ENCODE data around the gene KLHL11.

The KLHL11 gene

DNA sequence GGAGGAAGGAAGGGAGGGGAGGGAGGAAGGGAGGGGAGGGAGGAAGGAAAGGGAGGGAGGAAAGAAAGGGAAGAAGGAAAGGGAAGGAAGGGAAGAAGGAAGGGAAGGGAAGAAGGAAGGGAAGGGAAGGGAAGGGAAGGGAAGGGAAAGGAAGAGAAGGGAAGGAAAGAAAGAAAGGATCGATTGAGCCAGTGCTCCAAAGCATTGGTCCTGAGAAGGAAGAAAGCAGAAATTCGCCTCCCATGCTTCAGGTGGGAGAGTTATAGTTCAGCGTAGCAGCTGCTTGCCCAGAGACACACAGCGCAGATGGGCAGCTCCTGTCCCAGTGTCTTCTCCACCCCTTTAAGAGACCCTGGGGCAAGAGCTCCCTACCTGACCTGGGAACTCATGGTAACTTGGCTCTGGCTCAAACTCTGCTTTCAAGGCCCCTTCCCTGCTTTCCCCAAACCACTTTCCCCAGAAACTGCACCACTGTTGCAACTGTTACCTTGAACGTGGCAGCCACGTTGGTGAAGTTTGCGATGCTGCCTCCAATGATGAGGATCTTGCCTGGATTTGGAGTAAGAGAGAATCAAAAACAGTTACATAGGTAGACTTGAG is 39.1 kb upstream of the KLHL11 start:
- no peaks in the 10 kb centered on the region for H3K4me1 ChIP-seq (ENCODE audit: control insufficient read depth, insufficient read depth, low read length)
- no peaks in the 10 kb centered on the region for H3K9me3 ChIP-seq (ENCODE audit: control insufficient read depth, insufficient read depth, low read length)
- H3K36me3 ChIP-seq (ENCODE audit: control insufficient read depth, insufficient read depth, low read length) = peaks cover 69% of the 10 kb centered on the region
- no peak overlapping the region for H3K9ac ChIP-seq (ENCODE audit: low read depth, low read length)
- H3K4me3 ChIP-seq (ENCODE audit: low read depth, low read length) = no peak overlapping the region
- H3K27me3 ChIP-seq (ENCODE audit: control insufficient read depth, insufficient read depth, low read length) = no peaks in the 10 kb centered on the region

DNA sequence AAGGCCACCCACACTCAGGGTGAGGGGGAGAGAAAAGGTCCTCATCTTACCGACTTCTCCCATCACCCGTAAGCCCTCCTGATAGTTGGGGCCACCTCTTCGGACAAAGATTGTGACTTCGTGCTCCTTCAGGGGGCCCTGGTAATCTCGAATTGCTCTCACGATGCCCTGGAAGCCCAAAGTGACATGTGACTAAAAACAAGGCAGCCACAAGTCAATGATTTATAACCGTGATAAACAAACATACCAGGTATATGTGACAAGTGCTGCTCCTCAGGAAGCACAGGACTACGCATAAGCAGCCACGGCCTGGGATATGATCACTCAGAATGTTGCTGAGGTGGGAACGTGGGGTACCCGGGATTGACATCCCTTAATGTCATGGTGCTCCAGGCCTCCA is 36.4 kb upstream of the KLHL11 start:
- Histone ChIP-seq H3K36me3 (ENCODE audit: control insufficient read depth, insufficient read depth, low read length) (peaks cover 69% of the 10 kb centered on the region), H3K9me3 (ENCODE audit: control insufficient read depth, insufficient read depth, low read length) (no peaks in the 10 kb centered on the region), H3K4me1 (ENCODE audit: control insufficient read depth, insufficient read depth, low read length) (no peaks in the 10 kb centered on the region), H3K4me3 (ENCODE audit: low read depth, low read length) (no peak overlapping the region), H3K27me3 (ENCODE audit: control insufficient read depth, insufficient read depth, low read length) (no peaks in the 10 kb centered on the region), H3K9ac (ENCODE audit: low read depth, low read length) (no peak overlapping the region)

- Histone ChIP-seq H3K9me3 (ENCODE audit: control insufficient read depth, insufficient read depth, low read length) (no peaks in the 10 kb centered on the region), H3K36me3 (ENCODE audit: control insufficient read depth, insufficient read depth, low read length) (peaks cover 79% of the 10 kb centered on the region), H3K27me3 (ENCODE audit: control insufficient read depth, insufficient read depth, low read length) (no peaks in the 10 kb centered on the region), H3K9ac (ENCODE audit: low read depth, low read length) (no peak overlapping the region), H3K4me3 (ENCODE audit: low read depth, low read length) (no peak overlapping the region), H3K4me1 (ENCODE audit: control insufficient read depth, insufficient read depth, low read length) (no peaks in the 10 kb centered on the region)
Observed at GRCh38 chr17:41896726-41897125, 31.5 kb upstream of the KLHL11 start.

GRCh38 chr17:41895617-41896016 is 30.4 kb upstream of the KLHL11 start:
- H3K4me3 ChIP-seq (ENCODE audit: low read depth, low read length) = no peak overlapping the region
- no peak overlapping the region for H3K9ac ChIP-seq (ENCODE audit: low read depth, low read length)
- peaks cover 78% of the 10 kb centered on the region for H3K36me3 ChIP-seq (ENCODE audit: control insufficient read depth, insufficient read depth, low read length)
- H3K27me3 ChIP-seq (ENCODE audit: control insufficient read depth, insufficient read depth, low read length) = no peaks in the 10 kb centered on the region
- no peaks in the 10 kb centered on the region for H3K4me1 ChIP-seq (ENCODE audit: control insufficient read depth, insufficient read depth, low read length)
- H3K9me3 ChIP-seq (ENCODE audit: control insufficient read depth, insufficient read depth, low read length) = no peaks in the 10 kb centered on the region

DNA sequence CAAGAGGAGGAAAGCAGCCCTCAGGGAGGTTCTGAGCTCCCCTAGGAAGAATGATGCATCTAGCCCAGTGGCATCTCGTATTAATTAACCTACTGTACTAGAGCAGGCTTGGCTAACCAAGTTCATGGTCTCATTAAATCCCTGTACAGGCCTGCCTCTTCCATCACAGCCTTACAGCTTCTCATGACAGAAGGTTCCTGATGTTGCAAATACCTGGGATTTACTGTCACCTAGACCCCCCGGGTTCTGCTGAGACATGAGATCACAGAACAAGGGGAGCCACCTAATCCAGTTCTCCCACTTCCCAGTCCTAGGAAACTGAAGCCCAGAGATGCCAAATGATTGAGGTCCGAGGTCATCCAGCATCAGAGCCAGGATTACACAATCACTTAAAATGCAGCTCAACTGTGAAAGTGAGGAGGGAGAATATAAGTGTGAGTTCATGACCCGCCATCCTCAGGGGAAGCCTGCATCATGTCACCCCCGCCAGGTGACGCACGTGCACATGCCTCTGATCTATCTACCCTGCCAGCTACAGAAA is 29.6 kb upstream of the KLHL11 start:
- H3K4me1 ChIP-seq (ENCODE audit: control insufficient read depth, insufficient read depth, low read length) = no peaks in the 10 kb centered on the region
- peaks cover 75% of the 10 kb centered on the region for H3K36me3 ChIP-seq (ENCODE audit: control insufficient read depth, insufficient read depth, low read length)
- no peak overlapping the region for H3K9ac ChIP-seq (ENCODE audit: low read depth, low read length)
- H3K4me3 ChIP-seq (ENCODE audit: low read depth, low read length) = no peak overlapping the region
- H3K27me3 ChIP-seq (ENCODE audit: control insufficient read depth, insufficient read depth, low read length) = no peaks in the 10 kb centered on the region
- H3K9me3 ChIP-seq (ENCODE audit: control insufficient read depth, insufficient read depth, low read length) = no peaks in the 10 kb centered on the region

DNA sequence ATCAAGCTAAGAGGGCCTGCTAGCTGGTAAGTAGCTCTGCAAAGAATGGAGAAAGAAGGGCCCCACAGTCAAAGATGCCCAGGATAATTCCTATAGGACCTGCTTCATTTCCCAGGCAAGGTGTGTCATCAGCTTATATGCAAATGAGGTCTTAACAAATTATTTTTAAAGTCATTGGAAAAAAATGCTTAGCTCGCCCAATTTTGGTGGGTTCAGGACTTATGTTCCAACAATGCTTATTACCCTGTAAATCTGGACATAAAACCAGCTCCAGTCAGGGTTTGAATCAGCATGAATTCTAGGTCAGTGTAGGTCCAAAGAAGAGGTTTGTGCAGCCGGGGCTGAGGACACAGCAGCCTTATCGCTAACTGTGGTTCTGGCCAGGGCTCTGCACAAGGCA is 28.2 kb upstream of the KLHL11 start:
- Histone ChIP-seq H3K4me1 (ENCODE audit: control insufficient read depth, insufficient read depth, low read length) (no peaks in the 10 kb centered on the region), H3K4me3 (ENCODE audit: low read depth, low read length) (no peak overlapping the region), H3K9ac (ENCODE audit: low read depth, low read length) (no peak overlapping the region), H3K36me3 (ENCODE audit: control insufficient read depth, insufficient read depth, low read length) (peaks cover 68% of the 10 kb centered on the region), H3K9me3 (ENCODE audit: control insufficient read depth, insufficient read depth, low read length) (no peaks in the 10 kb centered on the region), H3K27me3 (ENCODE audit: control insufficient read depth, insufficient read depth, low read length) (no peaks in the 10 kb centered on the region)

DNA sequence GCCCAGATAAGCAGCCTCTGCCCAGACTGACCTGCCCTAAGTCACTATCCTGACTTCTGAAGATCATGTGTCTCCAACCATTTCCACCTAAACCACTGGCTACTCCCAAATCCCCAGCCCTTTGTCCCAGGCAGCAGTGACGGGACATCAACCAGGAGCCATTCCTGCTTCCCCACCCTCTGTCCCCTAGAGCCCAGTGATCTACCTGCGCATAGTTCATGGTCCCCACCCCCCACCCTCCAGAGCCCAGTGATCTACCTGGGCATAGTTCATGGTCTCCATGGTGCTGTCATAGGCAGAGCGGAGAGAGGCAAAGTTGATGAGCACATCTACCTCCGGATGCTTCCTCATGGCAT is 26.8 kb upstream of the KLHL11 start:
- Histone ChIP-seq H3K9ac (ENCODE audit: low read depth, low read length) (no peak overlapping the region), H3K4me3 (ENCODE audit: low read depth, low read length) (no peak overlapping the region), H3K4me1 (ENCODE audit: control insufficient read depth, insufficient read depth, low read length) (no peaks in the 10 kb centered on the region), H3K9me3 (ENCODE audit: control insufficient read depth, insufficient read depth, low read length) (no peaks in the 10 kb centered on the region), H3K27me3 (ENCODE audit: control insufficient read depth, insufficient read depth, low read length) (no peaks in the 10 kb centered on the region), H3K36me3 (ENCODE audit: control insufficient read depth, insufficient read depth, low read length) (peaks cover 67% of the 10 kb centered on the region)

DNA sequence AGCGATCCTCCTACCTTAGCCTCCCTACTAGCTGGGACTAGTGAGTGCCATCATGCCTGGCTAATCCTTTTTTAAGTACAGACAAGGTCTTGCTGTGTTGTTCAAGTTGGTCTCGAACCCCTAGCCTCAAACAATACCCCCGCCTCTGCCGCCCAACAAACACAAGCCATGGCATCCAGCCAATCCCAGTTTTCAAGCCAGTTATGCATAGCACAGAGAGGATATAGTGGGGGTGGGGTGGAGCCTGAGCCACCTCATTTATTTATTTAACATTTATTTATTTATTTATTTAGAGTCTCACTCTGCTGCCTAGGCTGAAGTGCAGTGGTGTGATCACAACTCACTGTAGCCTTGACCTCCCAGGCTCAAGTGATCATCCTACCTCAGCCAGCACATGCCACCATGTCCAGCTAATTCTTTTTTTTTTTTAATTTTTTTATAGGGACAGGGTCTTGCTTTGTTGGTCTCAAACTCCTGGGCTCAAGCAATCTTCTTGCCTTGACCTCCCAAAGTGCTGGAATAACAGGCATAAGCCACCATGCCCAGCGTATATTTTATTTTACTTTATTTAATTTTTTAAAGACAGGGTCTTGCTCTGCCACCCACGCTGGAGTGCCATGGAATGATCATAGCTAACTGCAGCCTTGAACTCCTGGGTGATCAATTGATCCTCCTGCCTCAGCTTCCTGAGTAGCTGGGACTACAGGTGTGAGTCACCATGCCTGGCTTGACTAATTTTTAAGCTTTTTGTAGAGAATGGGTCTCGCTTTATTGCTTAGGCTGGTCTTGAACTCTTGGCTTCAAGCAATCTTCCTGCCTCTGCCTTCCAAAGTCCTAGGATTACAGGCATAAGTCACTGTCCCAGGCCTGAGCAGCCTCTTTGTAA is 26.2 kb upstream of the KLHL11 start:
- Histone ChIP-seq H3K27me3 (ENCODE audit: control insufficient read depth, insufficient read depth, low read length) (no peaks in the 10 kb centered on the region), H3K4me3 (ENCODE audit: low read depth, low read length) (no peak overlapping the region), H3K9ac (ENCODE audit: low read depth, low read length) (no peak overlapping the region), H3K36me3 (ENCODE audit: control insufficient read depth, insufficient read depth, low read length) (peaks cover 63% of the 10 kb centered on the region), H3K9me3 (ENCODE audit: control insufficient read depth, insufficient read depth, low read length) (no peaks in the 10 kb centered on the region), H3K4me1 (ENCODE audit: control insufficient read depth, insufficient read depth, low read length) (no peaks in the 10 kb centered on the region)

- Histone ChIP-seq H3K27me3 (ENCODE audit: control insufficient read depth, insufficient read depth, low read length) (no peaks in the 10 kb centered on the region), H3K4me3 (ENCODE audit: low read depth, low read length) (no peak overlapping the region), H3K9me3 (ENCODE audit: control insufficient read depth, insufficient read depth, low read length) (no peaks in the 10 kb centered on the region), H3K9ac (ENCODE audit: low read depth, low read length) (no peak overlapping the region), H3K36me3 (ENCODE audit: control insufficient read depth, insufficient read depth, low read length) (peaks cover 67% of the 10 kb centered on the region), H3K4me1 (ENCODE audit: control insufficient read depth, insufficient read depth, low read length) (no peaks in the 10 kb centered on the region)
Observed at GRCh38 chr17:41888332-41888965, 23.2 kb upstream of the KLHL11 start.

DNA sequence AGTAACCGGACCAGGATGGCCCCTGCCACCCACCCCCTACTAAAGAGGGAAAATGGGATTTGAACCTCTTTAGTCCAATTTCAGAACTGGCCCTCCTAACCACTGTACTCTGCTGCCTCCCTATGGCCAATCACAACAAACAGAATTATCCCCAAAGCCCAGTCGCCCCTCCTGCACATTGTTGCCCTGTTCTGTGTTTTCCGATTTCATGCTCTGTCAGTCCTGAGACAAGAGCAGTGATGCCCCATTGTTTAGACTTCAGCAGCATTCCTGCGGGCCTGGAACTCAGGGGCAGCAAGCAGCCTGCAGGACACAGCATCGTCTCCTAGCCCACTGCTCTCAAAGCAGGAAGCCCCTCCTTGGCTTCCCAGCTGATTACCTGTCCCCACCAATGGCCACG is 20.5 kb upstream of the KLHL11 start:
- H3K4me3 ChIP-seq (ENCODE audit: low read depth, low read length) = no peak overlapping the region
- no peaks in the 10 kb centered on the region for H3K27me3 ChIP-seq (ENCODE audit: control insufficient read depth, insufficient read depth, low read length)
- peaks cover 60% of the 10 kb centered on the region for H3K36me3 ChIP-seq (ENCODE audit: control insufficient read depth, insufficient read depth, low read length)
- no peak overlapping the region for H3K9ac ChIP-seq (ENCODE audit: low read depth, low read length)
- peaks cover 3% of the 10 kb centered on the region for H3K4me1 ChIP-seq (ENCODE audit: control insufficient read depth, insufficient read depth, low read length)
- no peaks in the 10 kb centered on the region for H3K9me3 ChIP-seq (ENCODE audit: control insufficient read depth, insufficient read depth, low read length)

GRCh38 chr17:41882756-41883155 is 17.5 kb upstream of the KLHL11 start:
- Histone ChIP-seq H3K9ac (ENCODE audit: low read depth, low read length) (no peak overlapping the region), H3K4me1 (ENCODE audit: control insufficient read depth, insufficient read depth, low read length) (peaks cover 3% of the 10 kb centered on the region), H3K36me3 (ENCODE audit: control insufficient read depth, insufficient read depth, low read length) (peaks cover 70% of the 10 kb centered on the region), H3K27me3 (ENCODE audit: control insufficient read depth, insufficient read depth, low read length) (no peaks in the 10 kb centered on the region), H3K9me3 (ENCODE audit: control insufficient read depth, insufficient read depth, low read length) (no peaks in the 10 kb centered on the region), H3K4me3 (ENCODE audit: low read depth, low read length) (no peak overlapping the region)
